Stimulated activated CD4-positive, alpha-beta T cell treated with anti-CD3 and anti-CD28 coated beads, Interleukin-2, amount 100 ng/mL, for 24 hours (primary cell): ENCODE data around the gene CREB5.
A peak's percentile ranks its signal among the peaks of the same experiment; 100 is the strongest.

ENCODE experiments used
- DNase-seq, 2 donors: peaks; one replicate each; pipeline ENCODE4 v3.0.0-alpha.2; 2020

Gene CREB5

DNA sequence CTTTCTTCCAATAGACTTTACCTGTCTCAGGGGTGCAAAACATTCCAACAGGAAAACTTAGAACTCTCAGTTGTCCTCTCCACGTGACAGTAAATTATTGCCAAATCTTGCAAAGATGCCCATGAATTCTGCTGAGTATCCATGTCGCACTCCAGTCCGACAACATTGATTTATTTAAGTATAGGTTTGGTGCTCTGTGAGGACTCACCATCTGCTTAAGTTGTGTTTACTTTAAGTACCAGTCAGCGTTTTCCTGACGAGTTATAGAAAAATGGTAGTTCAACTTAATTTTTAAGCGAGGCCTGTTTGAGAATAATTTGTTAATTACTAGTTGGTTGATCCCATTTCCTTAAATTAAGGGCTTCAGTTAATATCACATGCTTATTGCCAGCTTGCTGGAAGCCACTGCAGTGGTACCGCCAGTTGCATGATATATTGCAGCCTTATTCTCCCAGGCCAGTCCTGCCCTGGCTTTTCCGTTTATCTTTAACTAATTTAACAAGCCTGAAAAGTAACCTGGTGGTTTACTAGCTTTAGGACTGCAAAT lies 27.8 kb downstream of the CREB5 start:
- no peak for DNase-seq

DNA sequence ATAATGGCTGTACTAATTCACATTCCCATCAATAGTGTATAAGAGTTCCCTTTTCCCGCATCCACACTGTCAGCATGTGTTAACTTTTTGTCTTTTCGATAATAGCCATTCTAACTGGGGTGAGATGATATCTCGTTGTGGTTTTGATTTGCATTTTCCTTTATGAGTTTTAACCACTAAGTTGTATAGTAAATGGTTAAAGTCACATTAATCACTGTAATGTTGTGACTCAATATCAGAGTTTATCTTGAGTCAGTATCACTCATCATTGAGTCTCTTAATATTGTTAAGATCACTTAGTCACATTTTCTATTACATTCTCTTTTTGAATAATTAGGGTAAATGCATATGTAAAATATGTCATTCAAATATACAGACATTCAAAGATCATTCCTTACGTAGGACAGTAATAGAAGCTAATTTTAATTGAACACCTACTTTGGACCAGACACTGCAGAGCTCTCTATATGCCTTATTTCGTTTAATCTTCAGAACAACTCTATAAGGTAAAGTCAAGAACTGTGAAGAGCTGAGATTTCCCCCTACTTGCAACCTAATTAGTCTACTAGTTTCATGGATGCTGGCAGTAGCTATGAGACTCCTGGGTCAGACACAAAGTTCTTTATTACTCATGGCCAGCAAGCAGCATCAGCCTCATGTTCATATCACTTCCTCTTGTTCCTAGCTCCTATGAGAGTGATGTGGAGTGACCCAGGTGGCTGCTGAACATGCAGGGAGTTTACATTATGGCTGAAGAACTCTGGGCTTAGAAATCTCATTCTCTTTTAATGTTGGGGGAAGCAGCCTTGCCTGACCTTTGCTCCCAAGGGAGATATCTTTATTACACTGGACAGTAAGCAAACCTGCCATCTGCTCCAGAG lies 30.5 kb downstream of the CREB5 start:
- peak in 1 of 2 donors; percentile 20 for DNase-seq

DNA sequence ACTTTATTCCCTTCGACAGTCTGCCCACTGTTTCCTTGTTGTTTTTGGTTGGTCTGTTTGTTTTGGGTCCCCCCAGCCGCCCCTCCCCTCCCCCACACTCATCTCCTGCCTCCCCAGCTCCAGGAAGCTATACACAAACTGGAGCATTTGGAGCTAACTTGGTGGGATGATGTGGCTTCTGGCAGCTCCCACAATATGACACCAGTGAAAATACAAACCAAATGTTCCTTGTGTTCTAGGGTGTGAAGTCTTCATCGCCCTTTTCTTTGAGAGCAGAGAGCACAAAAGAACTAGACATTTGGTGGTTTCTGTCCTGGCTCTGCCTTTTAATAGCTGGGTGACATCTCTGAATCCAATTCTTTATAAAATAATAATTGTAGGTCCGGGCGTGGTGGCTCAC lies 33.8 kb downstream of the CREB5 start:
- DNase-seq: no peak

DNA sequence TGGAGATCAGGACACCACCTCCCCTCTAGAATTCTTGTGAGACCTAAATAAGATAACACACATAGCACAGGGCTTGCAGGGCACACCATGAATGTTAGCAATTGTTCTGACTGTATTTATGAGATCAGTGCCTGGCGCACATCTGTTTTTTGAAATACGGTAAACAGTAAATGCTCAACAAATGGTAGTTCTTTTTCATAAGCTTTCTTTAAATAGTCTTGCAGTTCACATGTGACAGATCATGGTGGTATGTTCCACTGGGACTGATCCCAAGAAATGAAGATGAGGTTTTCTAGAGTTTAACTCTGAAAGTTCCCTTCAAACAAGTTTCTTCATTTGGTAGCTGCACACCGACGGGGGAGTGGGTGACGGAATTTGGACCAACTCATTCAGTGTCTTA lies 34.8 kb downstream of the CREB5 start:
- DNase-seq: no peak

DNA sequence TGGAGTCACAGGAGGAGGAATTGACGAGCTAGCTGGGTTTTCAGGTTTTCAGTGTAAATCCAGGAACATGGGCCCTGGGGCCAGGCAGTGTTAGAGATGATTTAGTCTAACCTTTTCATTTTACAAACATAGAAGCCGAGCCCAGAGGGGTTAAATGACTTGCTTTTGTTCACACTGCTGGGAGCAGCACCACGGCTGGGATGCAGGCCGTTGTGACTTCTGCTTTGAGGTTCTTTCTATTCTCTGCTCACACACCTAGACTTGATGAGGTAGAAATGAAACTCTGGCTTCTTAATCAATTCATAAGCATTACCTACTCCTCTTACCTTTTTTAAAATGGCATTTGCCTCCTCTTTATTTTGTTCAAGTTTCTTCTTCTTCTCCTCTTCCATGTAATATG lies 36.4 kb downstream of the CREB5 start:
- no peak for DNase-seq

DNA sequence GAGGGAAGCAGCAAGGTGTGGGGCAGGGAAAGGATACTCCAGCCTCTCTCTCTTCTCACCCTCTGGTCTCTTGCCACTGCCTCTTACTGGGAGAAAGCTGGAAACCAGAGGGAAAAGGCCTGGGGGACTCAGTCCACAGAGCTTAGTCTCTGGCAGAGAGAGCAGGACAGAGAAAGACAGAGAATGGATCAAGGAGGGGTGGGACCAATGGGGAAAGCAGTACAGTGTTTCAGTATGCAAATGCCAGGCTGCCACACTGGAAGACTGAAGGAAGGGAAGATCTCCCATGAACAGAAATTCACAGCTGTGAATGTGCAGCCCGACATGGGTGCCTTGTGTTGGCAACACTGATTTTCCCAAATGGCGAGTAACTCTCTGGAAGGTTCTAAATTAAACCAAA lies 40.4 kb downstream of the CREB5 start:
- DNase-seq: no peak

DNA sequence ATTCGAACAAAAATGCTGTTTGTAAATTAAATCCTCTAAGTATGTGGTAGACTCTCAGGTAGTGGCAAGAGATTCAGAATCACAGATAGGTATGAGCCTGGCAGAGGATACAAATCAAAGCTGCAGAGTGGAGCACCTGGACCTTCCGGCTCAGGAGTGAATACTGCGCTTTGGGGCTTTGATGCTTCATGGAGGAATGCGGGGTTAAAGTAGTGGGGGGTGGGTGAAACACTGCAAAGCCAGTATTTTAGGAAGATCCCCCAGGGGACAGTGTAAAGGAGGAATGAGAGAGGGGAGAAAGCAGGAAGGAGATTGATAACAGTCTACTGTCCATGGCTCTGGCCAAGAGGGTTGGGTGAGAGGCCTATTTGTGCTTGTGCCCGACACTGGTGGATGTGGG lies 43.2 kb downstream of the CREB5 start:
- no peak for DNase-seq

DNA sequence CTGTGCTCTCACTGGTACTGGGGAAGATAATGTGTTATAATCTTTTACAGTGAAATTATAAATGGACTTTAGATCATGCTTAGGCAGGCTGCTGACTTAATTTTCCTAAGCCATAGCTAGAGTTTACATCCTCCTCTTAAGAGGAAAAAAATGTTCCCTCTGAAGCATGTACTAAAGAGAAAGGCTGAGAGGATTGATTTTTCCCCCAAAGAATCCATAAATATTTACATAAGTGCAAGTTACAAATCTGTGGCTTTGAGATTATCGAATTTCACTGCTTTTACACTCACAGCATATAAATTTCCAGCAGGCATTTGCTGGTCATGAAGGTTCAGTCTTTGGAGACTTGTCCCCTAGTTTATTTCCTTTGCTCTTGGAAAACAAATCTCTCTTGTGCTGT lies 43.7 kb downstream of the CREB5 start:
- DNase-seq: no peak

DNA sequence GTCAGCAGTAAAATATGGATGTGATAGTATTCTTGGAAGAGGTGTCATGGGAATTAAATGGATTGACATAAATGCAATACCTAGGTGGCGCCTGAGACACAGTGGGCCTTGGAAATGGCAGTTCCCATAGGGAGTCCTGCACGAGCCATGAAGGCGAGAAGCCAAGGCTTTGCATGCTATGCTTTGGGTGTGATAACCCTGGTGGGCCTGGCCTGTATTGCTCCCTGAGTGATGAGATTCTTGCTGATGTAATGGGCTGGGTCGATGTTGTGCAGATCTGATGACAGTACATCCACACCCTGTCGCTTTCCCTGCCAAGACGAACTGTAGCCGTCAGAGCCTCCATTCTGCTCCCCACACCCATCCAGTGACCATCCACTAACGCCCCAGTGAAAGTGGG lies 46.4 kb downstream of the CREB5 start:
- DNase-seq: no peak

DNA sequence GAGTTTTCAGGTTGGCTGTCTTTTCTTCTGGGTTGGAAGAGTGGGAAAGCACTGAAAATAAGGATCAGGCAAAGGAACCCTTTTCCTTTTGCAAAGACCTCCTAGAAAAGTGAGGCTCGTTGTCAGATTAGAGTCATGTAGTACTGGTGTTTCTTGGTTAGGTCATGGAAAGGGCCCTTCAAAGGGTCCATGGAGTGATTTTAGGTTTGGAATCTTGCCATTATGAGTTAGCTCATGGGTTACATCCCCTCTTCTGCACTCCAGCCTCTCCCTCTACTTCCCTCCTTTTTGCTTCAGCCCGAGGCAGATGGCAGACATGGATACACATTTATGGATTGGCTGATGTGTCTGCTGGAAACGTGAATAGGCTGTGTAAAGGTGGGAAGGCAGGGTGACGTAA lies 47.0 kb downstream of the CREB5 start:
- DNase-seq: no peak

DNA sequence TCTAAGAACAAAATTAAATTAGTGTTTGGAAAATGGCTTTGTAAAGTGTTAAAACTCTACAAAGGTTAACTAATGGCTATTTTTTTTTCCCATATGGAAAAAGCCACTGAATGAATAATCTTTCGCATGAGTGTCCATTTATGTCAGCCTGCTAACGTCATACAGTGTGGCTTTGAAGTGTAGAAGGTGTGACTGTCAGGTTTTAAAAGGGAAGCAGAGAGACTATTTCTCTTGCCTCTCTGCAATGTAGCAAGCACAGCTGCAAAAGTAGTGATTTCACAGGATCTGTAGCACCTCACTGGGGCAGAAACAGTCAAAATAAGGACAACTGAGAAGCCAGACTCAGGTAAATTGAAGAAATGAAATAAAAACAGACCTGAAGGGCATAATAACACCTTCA lies 53.4 kb downstream of the CREB5 start:
- no peak for DNase-seq

DNA sequence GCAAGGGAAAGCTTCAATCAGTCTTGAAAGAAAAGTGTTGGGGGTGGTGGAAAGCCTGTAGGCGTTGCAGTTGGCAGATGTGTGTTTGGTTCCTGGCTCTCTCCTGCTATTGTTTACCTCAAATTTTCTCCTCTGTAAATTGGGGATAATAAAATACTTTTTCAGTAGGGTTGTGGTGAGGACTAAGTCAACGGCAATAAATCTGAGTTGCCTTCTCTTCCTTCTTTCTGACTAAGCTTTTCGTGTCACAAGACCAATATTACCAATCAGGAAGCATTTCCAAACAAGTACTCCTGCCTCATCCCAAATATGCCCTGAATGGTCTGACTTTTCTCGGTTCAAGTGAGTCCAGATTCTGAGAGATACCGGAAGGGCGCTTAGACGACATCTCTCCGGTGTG lies 54.0 kb downstream of the CREB5 start:
- no peak for DNase-seq

DNA sequence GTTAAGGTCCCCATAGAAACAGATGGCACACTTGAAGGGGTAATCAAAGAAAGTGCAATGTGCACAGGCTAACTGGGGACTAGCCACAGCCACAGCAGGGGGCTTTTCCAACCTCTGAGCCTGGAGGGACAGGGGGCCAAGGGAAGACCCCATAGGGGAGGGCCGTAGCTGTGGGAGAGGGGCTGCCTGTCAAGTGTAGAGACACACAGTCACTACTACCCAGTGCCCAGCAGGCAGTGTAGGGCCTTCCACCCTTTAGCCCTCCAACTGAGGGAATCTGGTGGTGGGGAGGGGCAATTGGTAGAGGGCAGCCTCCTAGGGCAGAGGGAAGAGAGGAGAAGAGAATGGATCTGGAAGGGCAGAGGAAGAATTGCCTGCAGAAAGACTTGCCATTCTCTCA lies 54.6 kb downstream of the CREB5 start:
- no peak for DNase-seq

DNA sequence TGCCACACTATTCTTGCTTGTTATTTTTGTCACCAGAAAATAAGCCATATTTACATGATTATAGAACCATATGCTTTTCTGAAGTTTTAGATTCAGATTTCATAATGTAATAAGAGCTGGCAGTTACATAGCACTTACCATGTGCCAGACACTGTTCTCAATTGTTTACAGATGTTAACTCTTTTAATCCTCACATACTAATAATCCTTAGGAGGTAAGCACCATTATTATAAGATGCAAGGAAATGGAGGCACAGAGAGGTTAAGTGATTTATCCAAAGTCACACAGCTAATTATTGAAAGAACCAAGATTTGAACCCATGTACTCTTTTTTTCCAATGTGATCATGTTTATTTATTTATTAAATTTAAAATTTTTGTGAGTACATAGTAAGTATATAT lies 57.2 kb downstream of the CREB5 start:
- DNase-seq: no peak

DNA sequence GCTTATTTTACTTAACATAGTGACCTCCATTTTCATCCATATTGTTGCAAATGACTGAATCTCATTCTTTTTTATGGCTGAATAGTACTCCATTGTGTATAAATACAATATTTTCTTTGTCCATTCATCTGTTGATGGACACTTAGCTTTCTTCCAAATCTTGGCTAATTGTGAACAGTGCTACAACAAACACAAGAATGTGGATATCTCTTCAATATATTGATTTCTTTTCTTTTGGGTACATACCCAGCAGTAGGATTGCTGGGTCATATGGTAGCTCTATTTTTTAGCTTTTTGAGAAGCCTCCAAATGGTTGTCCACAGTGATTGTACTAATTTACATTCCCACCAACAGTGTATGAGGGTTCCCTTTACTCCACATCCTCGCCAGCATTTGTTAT lies 58.0 kb downstream of the CREB5 start:
- no peak for DNase-seq

DNA sequence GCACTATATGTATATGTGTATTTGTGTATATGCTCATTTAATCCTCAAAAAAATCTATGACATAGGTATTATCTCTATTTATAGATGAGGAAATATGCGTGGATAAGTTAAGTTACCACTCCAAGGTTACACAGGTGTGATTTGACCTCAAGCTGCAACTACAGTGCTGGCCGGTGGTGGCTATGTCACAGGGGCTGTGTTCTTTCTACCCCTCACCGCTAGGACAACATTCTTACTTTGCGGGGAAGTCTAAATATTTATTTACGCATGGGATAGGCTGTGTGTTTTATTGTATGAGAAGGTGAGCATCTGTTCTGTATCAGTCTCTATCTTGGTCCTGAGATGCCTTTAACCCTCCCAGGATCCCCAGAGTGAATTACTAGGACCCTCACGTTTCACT lies 60.0 kb downstream of the CREB5 start:
- no peak for DNase-seq

DNA sequence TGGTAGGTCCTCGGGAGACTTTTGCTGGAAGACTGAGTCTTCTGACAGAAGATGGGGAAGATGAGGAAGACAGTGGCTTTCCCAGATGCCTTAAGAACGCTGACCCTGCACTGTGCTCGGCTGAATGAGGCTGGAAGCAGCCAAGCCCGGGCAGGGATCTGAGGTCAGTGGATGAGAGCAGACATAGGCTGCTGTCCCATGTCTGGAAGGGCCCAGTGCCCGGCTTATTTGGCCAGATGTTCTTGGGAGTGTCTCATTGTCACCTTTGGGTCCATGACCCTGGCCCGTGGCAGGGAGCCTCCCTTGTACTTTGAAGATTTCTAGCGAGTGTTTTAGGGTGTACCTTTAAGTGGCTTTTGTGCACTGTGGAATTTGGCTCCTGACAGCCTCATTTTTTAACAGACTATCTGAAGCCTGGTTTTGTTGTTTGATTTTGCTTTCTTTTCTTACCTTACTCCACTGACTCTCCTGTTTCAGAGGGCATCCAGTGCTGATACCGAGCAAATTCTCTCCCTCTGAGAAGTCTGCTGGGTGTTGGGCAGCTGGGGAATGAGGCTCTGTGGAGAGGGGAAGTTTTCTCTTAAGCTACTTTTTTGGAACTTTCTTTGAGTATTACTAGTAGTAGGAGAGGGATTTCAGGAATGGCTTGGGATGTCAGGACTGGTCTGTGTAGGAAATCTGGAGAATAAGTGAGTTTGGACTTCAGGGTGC lies 61.4 kb downstream of the CREB5 start:
- DNase-seq: no peak

DNA sequence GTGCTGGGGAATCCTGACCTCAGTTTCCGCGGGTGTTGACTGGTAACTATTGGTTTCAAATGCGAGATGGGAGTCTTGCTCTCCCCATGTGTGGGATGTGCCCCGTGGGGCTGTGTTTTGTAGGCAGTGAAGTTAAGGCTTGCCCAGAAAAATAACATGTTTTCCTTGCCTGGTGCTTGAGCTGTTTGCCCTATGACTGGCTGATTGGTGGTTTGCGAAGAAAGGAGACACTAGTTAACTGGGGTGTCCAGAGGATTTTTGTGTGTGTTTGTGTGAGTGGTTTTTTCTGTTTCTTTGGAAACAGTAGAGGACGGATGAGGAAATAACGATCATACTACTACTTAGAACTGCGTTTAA lies 61.9 kb downstream of the CREB5 start:
- DNase-seq: no peak

DNA sequence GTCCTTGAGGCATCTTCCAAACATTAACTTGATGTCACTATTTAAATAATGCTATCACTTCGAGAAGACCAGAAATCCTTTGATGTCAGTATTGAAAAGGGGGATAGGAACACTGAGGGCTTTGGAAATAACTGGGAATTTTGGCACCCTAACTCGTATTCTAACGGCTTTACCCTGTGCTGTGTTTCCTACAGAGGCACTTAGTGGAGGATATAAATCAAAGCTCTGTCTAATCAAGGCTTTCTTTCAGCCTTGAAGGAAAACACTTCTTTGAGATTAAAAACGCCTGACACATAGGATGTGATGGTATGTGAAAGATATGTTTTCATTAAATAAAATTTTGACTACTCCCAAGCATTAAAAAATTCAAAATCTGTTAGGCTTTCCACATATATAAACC lies 62.3 kb downstream of the CREB5 start:
- DNase-seq: no peak

DNA sequence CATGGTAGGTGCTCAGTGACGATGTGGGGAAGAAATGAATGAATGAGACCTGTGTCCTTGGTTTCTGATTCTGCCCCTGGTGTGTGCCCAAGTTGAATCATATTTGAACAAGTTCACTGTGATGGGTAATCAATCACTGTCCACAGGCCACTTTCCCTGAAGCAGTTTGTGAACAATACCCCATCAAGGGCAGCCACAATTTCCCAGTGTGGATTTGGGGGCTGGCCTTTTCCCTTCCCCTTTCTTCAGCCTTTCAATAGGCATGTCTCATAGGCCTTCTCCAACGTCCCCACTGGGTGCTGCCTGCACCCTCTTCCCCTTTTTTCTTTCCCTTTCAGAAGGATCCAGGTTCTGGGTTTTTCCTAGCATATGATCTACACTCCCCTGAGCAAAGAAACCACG lies 64.7 kb downstream of the CREB5 start:
- DNase-seq: no peak

DNA sequence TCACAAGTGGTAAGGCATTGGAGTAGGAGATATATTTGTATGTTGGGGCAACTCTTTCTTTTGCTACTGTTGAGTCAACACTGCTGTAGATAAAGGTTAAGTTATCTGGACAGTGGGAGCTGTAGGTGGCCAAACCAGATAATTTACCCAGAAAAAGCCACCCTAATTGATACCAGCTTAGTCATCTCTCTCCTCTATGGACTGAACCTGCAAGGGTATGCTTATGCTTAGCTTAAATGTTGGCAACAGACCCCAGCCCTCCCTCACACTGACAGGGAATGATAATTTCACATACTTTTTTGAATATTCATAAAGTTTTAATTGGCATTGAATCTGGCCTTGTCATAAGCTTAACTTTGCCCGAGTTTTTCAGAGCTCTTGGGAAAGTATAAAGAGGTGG lies 66.3 kb downstream of the CREB5 start:
- DNase-seq: no peak

DNA sequence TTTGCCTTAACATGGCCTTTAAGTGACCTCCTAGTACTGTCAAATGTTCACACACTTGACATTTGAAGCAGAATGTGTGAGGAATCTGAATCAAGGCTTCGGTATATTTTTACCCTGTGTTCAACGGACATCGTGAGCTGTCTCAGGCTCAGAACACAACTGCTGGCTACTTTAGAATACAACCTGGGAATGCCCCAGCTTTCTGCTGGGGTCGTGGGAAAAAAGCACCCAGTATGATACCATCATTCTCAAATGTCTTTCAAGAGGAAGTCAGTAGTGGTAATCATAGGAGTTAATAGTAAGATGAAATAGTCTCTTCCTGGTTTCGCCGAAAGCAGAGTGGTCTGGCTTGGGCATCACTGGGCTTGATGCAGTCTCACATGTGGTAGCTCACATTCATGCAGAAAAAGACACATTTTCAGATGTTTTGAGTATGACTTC lies 67.2 kb downstream of the CREB5 start:
- DNase-seq: no peak

DNA sequence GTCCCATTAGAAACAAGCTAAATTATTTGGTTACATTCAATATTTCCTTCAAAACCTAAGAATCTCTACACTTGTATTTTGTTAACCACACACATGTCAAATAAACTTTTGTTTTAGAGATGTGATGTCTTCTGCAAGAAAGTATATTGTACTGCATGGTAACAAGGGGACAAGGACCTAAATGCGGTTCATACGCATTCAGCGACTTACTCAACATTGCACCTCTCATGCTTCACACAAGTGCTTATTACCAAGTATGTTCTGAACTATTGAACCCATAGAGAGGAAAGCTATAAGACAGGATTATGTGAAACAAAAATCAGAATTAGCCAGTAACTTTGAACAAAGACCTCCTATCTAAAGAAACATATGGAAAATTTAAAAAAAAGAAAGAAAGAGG lies 68.3 kb downstream of the CREB5 start:
- no peak for DNase-seq
